ENCODE results near the gene TUBB4B.
A peak's percentile ranks its signal among the peaks of the same experiment; 100 is the strongest.

Gene TUBB4B

GRCh38 chr9:137226338-137227053 is 14.6 kb upstream of the TUBB4B start:
- DNase-seq = no peak

GRCh38 chr9:137227054-137227852 is 13.8 kb upstream of the TUBB4B start, which contains the start of gene RNF224:
Gene RNF224 (plus strand): TSS chr9:137227502. CDS start chr9:137228336, 834 bp downstream.
- DNase-seq = peak; percentile 78 to 81

- no peak for DNase-seq
Measured at GRCh38 chr9:137227853-137228505, 13.1 kb upstream of the TUBB4B start.

GRCh38 chr9:137228506-137228967 is 12.6 kb upstream of the TUBB4B start:
- no peak for DNase-seq

GRCh38 chr9:137228968-137229896 is 11.9 kb upstream of the TUBB4B start:
- DNase-seq = no peak

GRCh38 chr9:137229903-137230704 is 11.0 kb upstream of the TUBB4B start:
- DNase-seq = no peak

- no peak for DNase-seq
Measured at GRCh38 chr9:137230705-137231371, 10.2 kb upstream of the TUBB4B start, which contains the start of gene SLC34A3. Gene SLC34A3 (plus strand): TSS chr9:137230901. CDS start chr9:137231703, 802 bp downstream.

GRCh38 chr9:137231372-137232039 is 9.6 kb upstream of the TUBB4B start:
- DNase-seq = no peak

GRCh38 chr9:137232101-137232500 is 9.0 kb upstream of the TUBB4B start:
- DNase-seq = no peak

- no peak for DNase-seq
Measured at GRCh38 chr9:137232510-137232909, 8.6 kb upstream of the TUBB4B start.

GRCh38 chr9:137233143-137233980 is 7.7 kb upstream of the TUBB4B start:
- DNase-seq = no peak

- no peak for DNase-seq
Measured at GRCh38 chr9:137234055-137234697, 6.9 kb upstream of the TUBB4B start.

GRCh38 chr9:137234758-137235423 is 6.2 kb upstream of the TUBB4B start:
- DNase-seq = no peak

GRCh38 chr9:137235424-137236237 is 5.5 kb upstream of the TUBB4B start:
- DNase-seq = no peak

GRCh38 chr9:137236238-137236935 is 4.7 kb upstream of the TUBB4B start:
- peak; percentile 91 to 93 for DNase-seq

- DNase-seq = no peak
Measured at GRCh38 chr9:137236936-137237421, 4.1 kb upstream of the TUBB4B start.

Measured in activated CD4-positive, alpha-beta T cell treated with anti-CD3 and anti-CD28 coated beads for 4 hours (primary cell).